ENCODE measurements around the gene POC1A.
A peak's percentile ranks its signal among the peaks of the same experiment; 100 is the strongest.
"Not testable (repeated sequence)": the region's sequence is repeated elsewhere in the genome, so short reads cannot be mapped to it uniquely, and the experiment has no call there.

POC1A gene

GRCh38 chr3:52183786-52184445, 29.7 kb upstream of the POC1A start:
- no peak for DNase-seq

GRCh38 chr3:52182691-52183090, 28.5 kb upstream of the POC1A start:
- DNase-seq = no peak

GRCh38 chr3:52182196-52182595, 28.0 kb upstream of the POC1A start:
- DNase-seq = no peak

GRCh38 chr3:52181543-52181942, 27.3 kb upstream of the POC1A start:
- no peak for DNase-seq

GRCh38 chr3:52178537-52178936, 24.3 kb upstream of the POC1A start:
- DNase-seq = no peak

- not testable (repeated sequence) for DNase-seq
Observed at GRCh38 chr3:52178126-52178525, 23.9 kb upstream of the POC1A start.

- no peak for DNase-seq
Observed at GRCh38 chr3:52177701-52178042, 23.4 kb upstream of the POC1A start.

- no peak for DNase-seq
Observed at GRCh38 chr3:52176951-52177700, 22.9 kb upstream of the POC1A start.

GRCh38 chr3:52176180-52176752, 22.0 kb upstream of the POC1A start:
- DNase-seq = no peak

GRCh38 chr3:52175416-52176179, 21.4 kb upstream of the POC1A start:
- DNase-seq = no peak

- DNase-seq = no peak
Observed at GRCh38 chr3:52174896-52175295, 20.7 kb upstream of the POC1A start.

- no peak for DNase-seq
Observed at GRCh38 chr3:52173101-52173500, 18.9 kb upstream of the POC1A start.

- no peak for DNase-seq
Observed at GRCh38 chr3:52172262-52172757, 18.1 kb upstream of the POC1A start.

- no peak for DNase-seq
Observed at GRCh38 chr3:52171514-52172261, 17.5 kb upstream of the POC1A start.

- DNase-seq = not testable (repeated sequence)
Observed at GRCh38 chr3:52170217-52170616, 16.0 kb upstream of the POC1A start.

- DNase-seq = no peak
Observed at GRCh38 chr3:52167240-52167639, 13.0 kb upstream of the POC1A start.

GRCh38 chr3:52162250-52162872, 8.1 kb upstream of the POC1A start:
- no peak for DNase-seq

GRCh38 chr3:52159503-52159902, 5.3 kb upstream of the POC1A start:
- DNase-seq = no peak

- DNase-seq = no peak
Observed at GRCh38 chr3:52155912-52156311, 1.7 kb upstream of the POC1A start.

- peak; percentile 73 for DNase-seq
Observed at GRCh38 chr3:52153389-52154096, 680 bp downstream of the POC1A start.

- DNase-seq = not testable (repeated sequence)
Observed at GRCh38 chr3:52151991-52152390, 2.2 kb downstream of the POC1A start.

- no peak for DNase-seq
Observed at GRCh38 chr3:52150860-52151259, 3.4 kb downstream of the POC1A start.

Data from NCI-H1105 (cell line).